Activated CD4-positive, CD25-positive, alpha-beta regulatory T cell (primary cell): ENCODE data around the gene RHBG.

Experiments
- DNase-seq, 4 experiments: peaks; one replicate each; lab custom pipeline; 2025; lab: John Stamatoyannopoulos, UW

RHBG gene

GRCh38 chr1:156406251-156406650 is 37.2 kb downstream of the RHBG start:
- DNase-seq: no peak

GRCh38 chr1:156407344-156407743 is 38.3 kb downstream of the RHBG start:
- no peak for DNase-seq

GRCh38 chr1:156407760-156408159 is 38.7 kb downstream of the RHBG start:
- no peak for DNase-seq

GRCh38 chr1:156409439-156409838 is 40.4 kb downstream of the RHBG start:
- DNase-seq: no peak

- DNase-seq: no peak
These were observed 41.2 kb downstream of the RHBG start for GRCh38 chr1:156410238-156410637.

- no peak for DNase-seq
These were observed 41.7 kb downstream of the RHBG start for GRCh38 chr1:156410740-156411139.

DNA sequence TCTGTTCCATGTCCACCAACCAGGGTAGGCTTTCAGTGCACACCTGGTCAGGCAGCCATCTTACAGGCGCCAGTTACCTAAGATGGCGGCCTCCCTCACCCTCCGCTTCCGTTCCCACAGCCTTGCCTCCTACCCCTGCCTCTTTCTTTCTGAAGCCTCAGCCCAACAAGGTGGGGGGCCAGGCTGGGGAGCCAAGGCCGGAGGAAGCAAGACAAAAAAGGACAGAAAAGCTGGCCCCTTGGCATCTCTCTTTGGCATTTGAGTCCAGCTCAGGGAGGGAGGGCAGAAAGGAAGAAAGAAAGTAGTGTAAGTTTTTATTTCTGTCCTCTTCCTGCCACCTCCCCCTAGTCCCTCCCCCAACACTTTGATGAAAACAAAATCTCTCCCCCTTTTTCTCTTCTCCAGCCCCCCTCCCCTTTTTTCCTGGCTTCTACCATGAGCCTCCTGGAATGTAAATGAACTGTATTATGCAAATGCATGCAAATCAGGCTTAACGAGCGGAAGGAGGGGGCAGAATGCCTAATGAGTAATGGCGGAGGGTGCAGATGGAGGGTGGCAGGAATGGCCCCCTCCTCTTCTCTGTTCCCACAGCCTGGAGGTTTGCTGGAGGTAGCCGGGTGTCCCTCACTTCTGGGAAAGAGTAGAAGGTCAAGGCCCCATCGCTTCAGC is 43.8 kb downstream of the RHBG start:
- DNase-seq: no peak

- DNase-seq: no peak
These were observed 44.6 kb downstream of the RHBG start for GRCh38 chr1:156413391-156414246.

GRCh38 chr1:156414461-156415064 is 45.6 kb downstream of the RHBG start:
- no peak for DNase-seq

DNA sequence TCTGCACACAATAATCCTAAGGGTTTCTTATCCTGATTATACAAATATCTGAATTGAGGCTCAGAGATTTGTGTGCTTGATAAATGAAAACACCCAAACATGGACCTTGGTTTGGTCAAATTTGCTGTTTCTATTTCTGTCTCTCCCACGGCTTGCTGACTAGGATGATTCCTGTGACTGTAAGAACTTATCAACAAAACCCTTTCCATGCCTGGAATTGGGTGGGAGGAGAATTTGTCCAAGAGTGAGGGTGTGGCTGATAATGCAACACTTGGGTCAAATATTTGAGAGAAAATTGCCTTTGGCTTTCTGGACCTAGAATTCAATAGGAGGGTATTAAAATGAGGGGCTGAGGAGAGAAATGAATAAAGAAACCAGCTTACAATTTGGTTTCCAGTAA is 48.0 kb downstream of the RHBG start:
- no peak for DNase-seq

DNA sequence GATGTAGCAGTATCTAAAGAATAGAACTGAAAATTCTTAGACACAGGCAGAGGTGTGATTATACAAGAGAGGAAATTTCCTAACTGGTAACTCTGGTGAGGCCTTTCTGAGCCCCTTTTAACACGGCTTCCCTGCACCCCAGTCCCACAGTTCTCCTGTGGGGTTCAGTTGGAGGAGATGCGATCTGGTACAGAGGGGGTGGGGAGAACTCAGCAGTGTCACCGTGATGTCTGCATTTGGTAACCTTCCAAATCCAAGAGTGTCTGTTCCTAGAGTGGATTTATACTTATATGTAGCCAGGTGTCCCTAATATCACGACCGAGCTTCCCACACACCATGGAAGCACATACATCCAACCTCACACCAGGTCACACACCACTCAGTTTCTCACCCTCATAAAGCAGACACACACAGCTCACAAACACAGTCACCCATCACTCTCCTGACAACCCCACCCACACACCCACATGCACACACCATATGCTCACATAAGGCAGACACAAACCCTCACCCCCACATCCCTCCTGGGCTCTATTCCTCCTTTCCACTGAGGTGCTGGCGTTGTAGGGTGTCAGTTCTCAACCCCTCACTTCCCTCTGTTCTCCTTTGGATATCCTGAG is 48.5 kb downstream of the RHBG start:
- DNase-seq: no peak

- DNase-seq: no peak
These were observed 49.5 kb downstream of the RHBG start for GRCh38 chr1:156418416-156419070.

DNA sequence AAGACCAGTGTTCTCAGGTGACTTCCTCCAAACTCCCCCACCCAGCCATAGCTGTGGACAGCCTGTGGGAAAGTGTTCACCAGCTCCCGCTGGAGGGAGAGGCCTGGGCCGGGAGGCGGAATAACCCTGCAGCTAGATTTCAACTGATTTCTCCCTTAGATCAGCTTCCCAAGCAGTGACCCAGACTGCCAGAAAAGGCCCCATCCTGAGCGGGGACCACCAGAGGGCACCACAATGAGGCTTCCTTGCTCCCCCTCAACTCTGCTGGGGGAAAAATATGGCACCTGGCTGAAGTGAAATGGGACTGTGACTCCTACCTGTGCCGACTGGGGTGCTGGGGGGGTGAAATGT is 50.8 kb downstream of the RHBG start:
- DNase-seq: no peak

DNA sequence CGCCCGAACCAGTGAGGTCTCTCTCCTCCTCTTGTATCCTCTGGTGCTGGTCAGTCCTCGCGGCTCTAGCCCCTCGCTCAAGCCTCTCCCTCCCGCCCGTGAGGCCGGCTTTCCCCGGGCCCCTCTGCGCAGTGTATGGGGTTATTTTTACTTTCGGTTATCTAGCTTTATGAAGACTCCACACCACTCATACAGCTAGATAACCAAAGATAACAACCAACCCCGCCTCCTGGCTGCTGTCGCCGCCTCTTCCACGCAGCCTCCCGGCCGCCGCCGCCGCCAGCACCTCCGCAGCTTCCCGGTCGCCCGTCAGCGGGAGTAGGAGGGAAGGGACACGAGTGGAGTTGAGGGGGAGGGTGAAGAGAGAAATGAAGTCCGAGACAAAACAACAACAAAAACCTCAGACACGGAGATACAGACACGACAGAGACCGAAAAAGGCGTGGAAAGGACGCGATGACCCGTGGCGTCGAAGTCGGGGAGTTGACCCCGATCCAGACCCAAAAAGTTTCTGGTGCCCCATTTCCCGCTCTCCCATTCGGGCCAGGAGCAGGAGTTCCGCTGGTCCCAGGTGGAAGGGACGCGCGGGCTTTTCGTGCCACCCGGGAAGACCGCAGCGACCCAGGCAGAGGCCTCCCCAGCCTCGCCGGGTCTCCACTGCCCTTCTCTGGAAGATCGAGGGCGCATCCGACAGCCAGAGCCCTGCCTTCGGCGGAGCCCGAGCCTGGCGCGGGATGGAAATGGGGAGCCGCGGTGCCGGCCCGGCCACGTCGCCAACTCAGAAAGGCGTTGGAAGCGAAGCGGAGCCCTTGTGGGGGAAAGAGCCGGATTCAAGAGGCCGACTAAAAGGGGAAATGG is 51.4 kb downstream of the RHBG start:
- no peak for DNase-seq

- peak in 1 of 4 experiments; percentile 15 for DNase-seq
These were observed 52.3 kb downstream of the RHBG start for GRCh38 chr1:156421062-156421938.

GRCh38 chr1:156421939-156422601 is 53.1 kb downstream of the RHBG start:
- no peak for DNase-seq

- DNase-seq: no peak
These were observed 53.6 kb downstream of the RHBG start for GRCh38 chr1:156422602-156423091.

- DNase-seq: no peak
These were observed 54.7 kb downstream of the RHBG start for GRCh38 chr1:156423422-156424352.
